Activated B cell treated with CpG ODN at 0.5 μM for 24 hours (primary cell): ENCODE measurements around the gene SMIM43. TPM values are rescaled to one million over a fixed set of nuclear protein-coding genes. Genes with fewer than 3 reads are reported as not detected.

Source experiments
- ATAC-seq: fragments of 200-7000 bp; cut with Tn5 transposase; one replicate; pipeline ENCODE4 v1.10.0; 2021; ENCODE audit warnings: low read depth, mild to moderate bottlenecking, moderate library complexity
- CTCF ChIA-PET: fragments of 350-600 bp; sonication (Branson Sonifier 250); formaldehyde crosslinking; loops from one replicate; lab custom pipeline; 2021; ENCODE audit warnings: antibody characterized with exemption; lab: Charles Lee
- POLR2A ChIA-PET: fragments of 350-600 bp; sonication (Branson Sonifier 250); formaldehyde crosslinking; loops from one replicate; lab custom pipeline; 2021; ENCODE audit warnings: antibody characterized with exemption; lab: Charles Lee
- DNase-seq: peaks from one replicate; pipeline ENCODE4 v3.0.0; 2022
- H3K27ac Mint-ChIP-seq: one replicate; pipeline ENCODE4 v1.8.0; 2020; ENCODE audit warnings: mixed read lengths
- H3K27me3 Mint-ChIP-seq: one replicate; pipeline ENCODE4 v1.8.0; 2021; ENCODE audit warnings: mixed read lengths
- H3K36me3 Mint-ChIP-seq: one replicate; pipeline ENCODE4 v1.8.0; 2021; ENCODE audit warnings: low read depth, mixed read lengths
- H3K4me1 Mint-ChIP-seq: one replicate; pipeline ENCODE4 v1.8.0; 2021; ENCODE audit warnings: mixed read lengths
- H3K4me3 Mint-ChIP-seq: one replicate; pipeline ENCODE4 v1.8.0; 2020; ENCODE audit warnings: mild to moderate bottlenecking, mixed read lengths
- H3K9me3 Mint-ChIP-seq: one replicate; pipeline ENCODE4 v1.8.0; 2020; ENCODE audit warnings: mixed read lengths
- intact Hi-C: fragments of 100-400 bp; cut with micrococcal nuclease; formaldehyde crosslinking; loops from one replicate; pipeline ENCODE4 v1.15.1; 2024
- total RNA-seq: library from RNA; stranded (reverse); gene quantifications from 2 replicates; pipeline ENCODE4 v1.2.3, GENCODE V29; 2022
- TF ChIP-seq, protein P1 (sequence below): fragments of 200-600 bp; IDR thresholded peaks from one replicate; pipeline ENCODE4 v1.8.0; 2022; ENCODE audit warnings: antibody characterized with exemption, mild to moderate bottlenecking

Gene SMIM43
- total RNA-seq, result not detected in 2 replicates

DNA sequence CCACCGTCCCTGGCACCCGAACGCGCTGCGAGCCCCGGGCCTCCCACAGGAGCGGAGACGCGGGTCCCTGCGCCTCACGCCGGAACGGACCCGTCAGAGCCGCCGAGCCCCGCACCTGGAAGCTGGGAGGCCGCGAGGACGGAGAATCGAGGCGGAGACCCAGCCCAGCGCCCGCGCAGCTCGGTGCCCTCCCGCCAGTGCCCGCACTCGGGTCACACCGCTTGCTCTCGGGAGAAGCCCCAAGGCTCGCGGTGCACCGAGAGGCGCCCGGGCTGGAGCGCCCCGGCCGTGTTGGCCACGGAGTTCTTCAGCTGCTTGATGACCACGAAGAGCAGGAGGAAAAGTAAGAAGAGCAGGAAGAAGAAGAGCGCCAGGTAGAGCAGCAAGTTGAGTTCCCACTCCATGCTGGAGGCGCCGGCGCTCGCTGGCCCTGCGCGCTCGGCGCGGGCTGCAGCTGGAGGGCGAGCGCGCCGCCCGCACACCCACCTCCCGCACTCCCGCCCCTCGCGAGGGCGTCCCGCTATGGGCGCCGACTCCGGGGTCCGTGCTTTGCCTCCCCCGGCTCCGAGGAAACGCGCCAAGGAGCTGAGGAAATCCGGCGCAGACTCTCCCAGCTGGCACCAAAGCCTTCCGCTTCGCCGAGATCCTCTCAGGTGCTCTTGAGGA is at the start of gene SMIM43:
SMIM43 (minus strand) TSS at position 463 of the 666 bp plus-strand sequence; CDS start at position 404, 59 bp downstream.
- H3K36me3 Mint-ChIP-seq, result no peaks in the 10 kb centered on the region
- POLR2A ChIA-PET, result no interaction called here
- ATAC-seq (no peak), DNase-seq (no peak)
- peak within 1 kb of the TSS; percentile 1 for H3K4me3 Mint-ChIP-seq
- intact Hi-C loops, result no loop called here
- H3K27me3 Mint-ChIP-seq, result peaks cover 65% of the 10 kb centered on the region
- TF ChIP-seq, protein P1, sequence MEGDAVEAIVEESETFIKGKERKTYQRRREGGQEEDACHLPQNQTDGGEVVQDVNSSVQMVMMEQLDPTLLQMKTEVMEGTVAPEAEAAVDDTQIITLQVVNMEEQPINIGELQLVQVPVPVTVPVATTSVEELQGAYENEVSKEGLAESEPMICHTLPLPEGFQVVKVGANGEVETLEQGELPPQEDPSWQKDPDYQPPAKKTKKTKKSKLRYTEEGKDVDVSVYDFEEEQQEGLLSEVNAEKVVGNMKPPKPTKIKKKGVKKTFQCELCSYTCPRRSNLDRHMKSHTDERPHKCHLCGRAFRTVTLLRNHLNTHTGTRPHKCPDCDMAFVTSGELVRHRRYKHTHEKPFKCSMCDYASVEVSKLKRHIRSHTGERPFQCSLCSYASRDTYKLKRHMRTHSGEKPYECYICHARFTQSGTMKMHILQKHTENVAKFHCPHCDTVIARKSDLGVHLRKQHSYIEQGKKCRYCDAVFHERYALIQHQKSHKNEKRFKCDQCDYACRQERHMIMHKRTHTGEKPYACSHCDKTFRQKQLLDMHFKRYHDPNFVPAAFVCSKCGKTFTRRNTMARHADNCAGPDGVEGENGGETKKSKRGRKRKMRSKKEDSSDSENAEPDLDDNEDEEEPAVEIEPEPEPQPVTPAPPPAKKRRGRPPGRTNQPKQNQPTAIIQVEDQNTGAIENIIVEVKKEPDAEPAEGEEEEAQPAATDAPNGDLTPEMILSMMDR, result no peak
- peaks cover 8% of the 10 kb centered on the region for H3K4me1 Mint-ChIP-seq
- no peaks in the 10 kb centered on the region for H3K9me3 Mint-ChIP-seq
- no peak within 1 kb of the TSS for H3K27ac Mint-ChIP-seq
- CTCF ChIA-PET, result no interaction called here

DNA sequence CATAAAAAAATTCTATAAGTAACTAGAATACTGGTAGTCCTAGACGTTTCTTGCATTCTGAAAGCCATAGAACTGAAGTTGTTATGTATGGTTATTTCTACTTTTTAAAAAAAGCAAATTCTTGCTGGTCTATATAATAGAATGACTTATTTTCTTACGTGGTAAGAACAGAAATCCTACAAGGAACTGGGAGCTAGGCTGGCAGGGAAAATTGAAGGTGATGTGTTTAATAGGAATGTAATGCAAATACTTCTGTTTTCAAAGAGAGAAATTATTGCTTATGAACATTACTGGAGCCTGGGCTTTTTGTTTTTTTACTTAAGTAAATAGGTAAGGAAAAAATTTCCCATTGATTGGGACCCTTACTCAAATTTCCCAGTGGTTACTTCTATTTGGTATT is 49.8 kb upstream of the SMIM43 start:
- ATAC-seq, result no peak
- ChIA-PET CTCF (no interaction called here), POLR2A (no interaction called here)
- TF ChIP-seq, protein P1, result no peak
- DNase-seq, result no peak
- no peak overlapping the region for H3K27ac Mint-ChIP-seq
- no peaks in the 10 kb centered on the region for H3K9me3 Mint-ChIP-seq
- no peak overlapping the region for H3K4me3 Mint-ChIP-seq
- H3K27me3 Mint-ChIP-seq, result no peaks in the 10 kb centered on the region
- H3K36me3 Mint-ChIP-seq, result peaks cover 70% of the 10 kb centered on the region
- H3K4me1 Mint-ChIP-seq, result no peaks in the 10 kb centered on the region
- intact Hi-C loops, result no loop called here

DNA sequence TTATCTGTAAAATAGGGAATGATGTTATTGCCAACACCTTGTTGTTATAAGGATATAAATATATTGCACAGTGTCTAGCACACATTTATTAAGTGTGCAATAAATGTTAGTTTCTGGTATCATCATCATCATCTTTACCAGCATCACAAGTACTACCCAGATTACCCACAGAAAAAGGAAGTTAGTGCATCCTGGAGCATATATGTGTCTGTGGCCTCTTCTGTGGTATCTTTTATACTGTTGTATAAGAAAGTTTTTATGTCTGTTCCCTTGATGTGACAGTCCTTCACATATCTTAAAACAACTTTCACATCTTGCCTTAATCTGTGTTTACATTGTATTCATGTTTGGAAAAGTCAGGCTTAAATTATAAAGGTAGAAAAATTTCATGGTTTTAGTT is 46.2 kb upstream of the SMIM43 start:
- Mint-ChIP-seq H3K27ac (no peak overlapping the region), H3K4me1 (no peaks in the 10 kb centered on the region), H3K27me3 (no peaks in the 10 kb centered on the region), H3K36me3 (peaks cover 77% of the 10 kb centered on the region), H3K9me3 (no peaks in the 10 kb centered on the region), H3K4me3 (no peak overlapping the region)
- ChIA-PET POLR2A (interaction anchor here (0.8 kb wide), 1 partner anchor 10 kb away, joined by 7 read pairs; no protein-coding TSS in a partner anchor), CTCF (no interaction called here)
- intact Hi-C loops, result no loop called here
- TF ChIP-seq, protein P1, result no peak
- no peak for ATAC-seq
- DNase-seq, result no peak

DNA sequence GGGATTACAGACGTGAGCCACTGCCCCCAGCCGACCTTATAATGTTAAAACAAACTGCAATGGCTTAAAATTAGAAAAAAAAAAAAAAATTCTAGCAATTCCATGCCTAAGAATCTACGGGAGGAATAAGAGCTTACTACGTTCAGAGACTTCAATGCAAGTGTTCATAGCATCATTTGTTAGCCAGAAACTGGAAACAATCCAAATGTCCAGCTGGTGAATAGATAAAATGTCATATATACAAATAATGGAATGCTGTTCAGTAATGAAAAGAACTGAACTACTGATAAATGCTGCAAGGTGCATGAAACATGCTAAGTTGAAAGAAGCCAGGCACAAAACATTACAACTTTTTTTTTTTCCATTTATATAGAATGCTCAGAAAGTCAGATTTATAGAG is 41.4 kb upstream of the SMIM43 start:
- no peaks in the 10 kb centered on the region for H3K27me3 Mint-ChIP-seq
- no peak for DNase-seq
- intact Hi-C loops, result no loop called here

DNA sequence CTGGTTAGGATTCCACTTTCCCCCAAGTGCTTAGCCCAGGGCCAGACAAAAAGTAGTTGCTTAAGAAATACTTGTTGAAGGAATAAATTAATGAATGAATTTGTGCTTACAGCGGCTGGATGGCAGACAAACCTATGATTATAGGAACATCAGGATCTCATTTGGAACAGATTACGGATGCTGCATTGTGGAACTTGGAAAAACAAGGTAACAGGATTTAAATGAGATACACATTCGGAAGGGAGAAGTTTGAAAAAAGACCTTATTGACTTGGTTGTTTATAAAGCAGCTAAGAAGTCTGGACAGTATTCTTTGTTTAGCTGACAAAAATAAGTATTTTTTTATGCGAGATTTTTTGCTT is 36.7 kb upstream of the SMIM43 start:
- CTCF ChIA-PET, result interaction anchor here (0.7 kb wide), 1 partner anchor 105 kb away, joined by 3 read pairs; the partner anchor contains the start of gene ANXA5
- no peaks in the 10 kb centered on the region for H3K9me3 Mint-ChIP-seq
- peak overlapping the region; percentile 100 for H3K27ac Mint-ChIP-seq
- TF ChIP-seq, protein P1, result no peak
- peaks cover 31% of the 10 kb centered on the region for H3K4me1 Mint-ChIP-seq
- DNase-seq (no peak), ATAC-seq (no peak)
- POLR2A ChIA-PET, result interaction anchor here (0.8 to 2.6 kb wide), 7 partner anchors 8 to 129 kb away, joined by 3 to 22 read pairs (median 6); partner anchors contain the start of genes ANXA5, BBS7 and CCNA2
- peak overlapping the region; percentile 96 for H3K4me3 Mint-ChIP-seq
- intact Hi-C loops, result loop anchor here (1.0 to 5.0 kb wide), 6 partner anchors 22 to 1121 kb away; partner anchors contain the start of genes ANXA5, BBS12, BBS7 and BLTP1
- no peaks in the 10 kb centered on the region for H3K27me3 Mint-ChIP-seq
- peaks cover 43% of the 10 kb centered on the region for H3K36me3 Mint-ChIP-seq

More for the DNA sequence above, 41.4 kb upstream of the SMIM43 start:
- peaks cover 13% of the 10 kb centered on the region for H3K4me1 Mint-ChIP-seq
- H3K27ac Mint-ChIP-seq, result no peak overlapping the region
- TF ChIP-seq, protein P1, result no peak
- no peaks in the 10 kb centered on the region for H3K9me3 Mint-ChIP-seq
- peaks cover 73% of the 10 kb centered on the region for H3K36me3 Mint-ChIP-seq
- ATAC-seq, result no peak
- ChIA-PET CTCF (no interaction called here), POLR2A (no interaction called here)
- H3K4me3 Mint-ChIP-seq, result no peak overlapping the region
